HTERT RPE-1 (cell line): ENCODE data around the gene ZBTB42.
"Not testable (repeated sequence)": the region's sequence is repeated elsewhere in the genome, so short reads cannot be mapped to it uniquely, and the experiment has no call there.

Experiments used
- in situ Hi-C: fragments of 300-500 bp; cut with MboI; formaldehyde crosslinking; loops from 4 replicates; pipeline ENCODE4 v1.14.3; 2020; ENCODE audit warnings: low sequenced_read_pairs

The ZBTB42 gene

GRCh38 chr14:104836171-104836935, 35.5 kb downstream of the ZBTB42 start:
- in situ Hi-C loops, result not testable (repeated sequence)

DNA sequence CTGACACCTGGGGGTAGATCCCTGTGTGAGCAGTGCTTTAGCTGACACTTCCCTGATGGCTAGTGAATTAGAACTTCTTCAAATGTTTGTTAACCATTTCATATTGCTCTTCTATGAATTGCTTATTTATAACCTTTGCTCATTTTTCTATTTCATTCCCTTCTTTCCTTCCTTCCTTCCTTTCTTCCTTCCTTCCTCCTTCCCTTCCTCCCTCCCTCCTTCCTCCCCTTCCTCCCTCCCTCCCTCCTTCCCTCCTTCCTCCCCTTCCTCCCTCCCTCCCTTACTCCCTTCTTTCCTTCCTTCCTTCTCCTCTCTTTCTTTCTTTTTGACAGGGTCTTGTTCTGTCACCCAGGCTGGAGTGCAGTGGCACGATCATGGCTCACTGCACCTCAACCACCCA, 40.8 kb downstream of the ZBTB42 start:
- in situ Hi-C loops, result no loop called here

DNA sequence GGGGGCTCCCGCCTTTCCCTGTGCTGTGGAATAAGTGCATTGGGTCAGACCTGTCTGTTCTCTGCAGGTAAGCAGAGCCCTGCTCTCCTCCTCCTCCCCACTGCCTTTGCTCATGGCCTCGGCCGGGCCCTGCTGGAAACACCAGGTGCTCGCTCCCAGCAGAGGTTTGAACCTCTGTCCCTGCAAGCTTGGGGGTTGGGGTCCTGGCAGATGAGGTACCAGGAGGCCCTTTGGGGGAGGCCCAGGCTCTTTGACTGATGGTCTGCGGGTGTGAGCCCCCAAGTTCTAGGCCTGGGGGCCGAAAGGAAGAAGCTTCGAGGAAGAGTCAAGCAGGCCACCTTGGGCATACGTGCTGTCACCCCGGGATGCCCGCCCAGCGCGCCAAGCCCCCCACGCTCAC, 42.1 kb downstream of the ZBTB42 start:
- in situ Hi-C loops, result no loop called here

GRCh38 chr14:104843442-104844305, 42.8 kb downstream of the ZBTB42 start:
- in situ Hi-C loops, result no loop called here

- in situ Hi-C loops, result no loop called here
These were observed 43.6 kb downstream of the ZBTB42 start for GRCh38 chr14:104844306-104845032.

GRCh38 chr14:104845033-104845666, 44.2 kb downstream of the ZBTB42 start:
- in situ Hi-C loops, result no loop called here

DNA sequence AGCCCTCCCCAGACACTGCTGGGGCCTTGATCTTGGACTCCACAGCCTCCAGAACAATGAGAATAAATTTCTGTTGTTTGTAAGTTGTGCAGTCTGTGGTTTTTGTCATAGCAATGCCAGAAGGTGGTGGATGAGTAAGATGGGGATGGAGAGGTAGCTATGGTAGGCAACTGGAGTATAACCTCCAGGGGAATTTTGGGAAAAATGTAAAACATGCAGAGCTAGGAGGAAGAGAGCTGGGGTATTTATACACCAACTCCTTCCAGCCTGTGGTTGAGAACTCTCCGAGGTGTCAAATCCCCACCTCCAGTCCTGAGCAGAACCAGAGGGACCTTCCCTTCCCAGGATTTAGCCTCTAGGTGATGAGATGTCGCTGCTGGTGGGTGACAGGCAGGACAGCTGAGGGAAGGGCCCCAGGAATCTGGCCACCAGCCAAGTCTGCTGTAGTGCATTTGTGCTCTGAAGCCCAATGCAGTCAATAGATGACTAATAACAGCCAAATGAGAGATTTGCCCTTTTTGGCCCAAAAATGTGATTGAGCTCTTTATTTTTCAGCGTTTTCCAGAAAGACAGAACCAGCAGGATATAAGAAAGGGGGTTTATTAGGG, 45.0 kb downstream of the ZBTB42 start:
- in situ Hi-C loops, result no loop called here

DNA sequence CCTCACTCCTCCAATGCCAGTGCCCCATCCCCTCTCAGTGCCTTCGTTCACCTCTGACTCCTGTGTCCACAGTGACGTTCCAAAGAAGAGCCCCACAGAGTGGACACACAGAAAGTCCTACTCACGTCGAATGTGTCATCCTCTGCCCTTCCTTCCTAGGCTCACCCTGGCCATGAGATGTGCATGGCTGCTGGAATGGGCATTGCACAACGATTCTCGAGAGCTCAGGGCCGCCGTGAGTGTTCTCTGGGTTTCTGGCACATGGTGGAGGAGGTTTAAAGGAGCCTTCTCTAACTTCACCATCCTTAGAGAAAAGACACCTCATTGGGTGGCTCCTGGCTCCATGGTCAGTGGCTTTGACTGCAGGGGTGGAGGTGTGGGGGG, 51.4 kb downstream of the ZBTB42 start:
- in situ Hi-C loops, result no loop called here
